ENCODE results near the gene NAA15.
"Not testable (repeated sequence)": the region's sequence is repeated elsewhere in the genome, so short reads cannot be mapped to it uniquely, and the experiment has no call there.

Gene NAA15

DNA sequence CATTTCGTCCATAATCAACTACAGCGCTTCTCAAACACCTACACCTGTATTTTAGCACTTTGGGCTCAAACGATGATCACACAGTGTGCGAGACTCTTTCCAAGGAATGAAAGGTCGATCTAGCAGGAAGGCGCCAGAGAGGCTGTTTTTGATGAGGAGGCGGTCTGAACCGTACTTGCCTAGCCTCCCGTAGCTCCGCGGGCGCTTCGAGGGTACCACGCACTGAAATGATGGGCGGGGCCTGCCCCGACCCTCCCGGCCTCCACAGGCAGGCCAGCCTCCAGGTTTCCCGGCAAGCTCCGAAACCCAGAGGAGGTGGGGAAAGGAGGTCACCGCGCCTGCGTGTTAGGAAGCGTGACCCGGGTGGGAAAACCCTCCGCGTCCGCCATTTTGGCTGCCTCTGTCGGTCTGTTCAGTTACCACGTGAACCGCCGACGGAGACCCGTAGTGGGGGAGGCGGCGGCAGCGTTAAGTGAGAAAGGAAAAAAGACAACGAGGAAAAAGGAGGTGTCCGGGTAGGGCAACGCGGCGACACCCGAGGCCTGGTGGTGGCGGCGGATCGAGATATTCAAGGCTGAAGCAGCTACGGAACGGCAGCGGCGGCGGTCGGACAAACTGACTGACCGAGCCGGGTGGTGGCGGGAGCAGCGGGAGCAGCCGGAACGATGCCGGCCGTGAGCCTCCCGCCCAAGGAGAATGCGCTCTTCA is at the start of gene NAA15:
Gene NAA15 (plus strand): TSS at position 393 of the 708 bp plus-strand sequence. CDS start 273 bp downstream, at position 666.
- DNase-seq (ENCODE audit: low read depth in 2 of 2), result peak; percentile 98
- peak within 1 kb of the TSS; percentile 94 to 98 for H3K4me3 ChIP-seq (replicated peaks in 1 of 2; ENCODE audit: low read depth in 2 of 2, low read length in 2 of 2)
- TF ChIP-seq, protein P1, sequence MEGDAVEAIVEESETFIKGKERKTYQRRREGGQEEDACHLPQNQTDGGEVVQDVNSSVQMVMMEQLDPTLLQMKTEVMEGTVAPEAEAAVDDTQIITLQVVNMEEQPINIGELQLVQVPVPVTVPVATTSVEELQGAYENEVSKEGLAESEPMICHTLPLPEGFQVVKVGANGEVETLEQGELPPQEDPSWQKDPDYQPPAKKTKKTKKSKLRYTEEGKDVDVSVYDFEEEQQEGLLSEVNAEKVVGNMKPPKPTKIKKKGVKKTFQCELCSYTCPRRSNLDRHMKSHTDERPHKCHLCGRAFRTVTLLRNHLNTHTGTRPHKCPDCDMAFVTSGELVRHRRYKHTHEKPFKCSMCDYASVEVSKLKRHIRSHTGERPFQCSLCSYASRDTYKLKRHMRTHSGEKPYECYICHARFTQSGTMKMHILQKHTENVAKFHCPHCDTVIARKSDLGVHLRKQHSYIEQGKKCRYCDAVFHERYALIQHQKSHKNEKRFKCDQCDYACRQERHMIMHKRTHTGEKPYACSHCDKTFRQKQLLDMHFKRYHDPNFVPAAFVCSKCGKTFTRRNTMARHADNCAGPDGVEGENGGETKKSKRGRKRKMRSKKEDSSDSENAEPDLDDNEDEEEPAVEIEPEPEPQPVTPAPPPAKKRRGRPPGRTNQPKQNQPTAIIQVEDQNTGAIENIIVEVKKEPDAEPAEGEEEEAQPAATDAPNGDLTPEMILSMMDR (IDR thresholded peaks at IDR 0.05; ENCODE audit: low read depth, low read length), result no peak

DNA sequence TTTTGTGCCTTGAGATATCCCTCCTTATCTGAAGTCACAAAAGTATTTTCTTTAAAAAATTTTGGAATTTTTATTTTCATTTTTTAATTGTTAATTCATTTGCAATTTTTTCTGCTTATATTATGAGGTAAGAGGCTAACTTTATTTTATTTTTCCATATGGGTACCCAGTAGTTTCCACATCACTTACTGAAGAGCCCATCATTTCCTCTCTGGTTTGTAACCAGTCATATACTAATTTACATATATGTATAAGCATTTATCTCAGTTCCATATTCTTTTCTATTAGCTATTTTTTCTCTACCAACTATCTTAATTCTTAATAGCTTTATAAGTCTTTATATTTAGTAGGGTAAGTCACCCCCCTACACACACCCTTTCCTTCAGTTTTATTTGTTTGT is 48.3 kb upstream of the NAA15 start:
- DNase-seq (ENCODE audit: low read depth in 2 of 2), result no peak
- TF ChIP-seq, protein P1 (IDR thresholded peaks at IDR 0.05; ENCODE audit: low read depth, low read length), result no peak
- H3K4me3 ChIP-seq (replicated peaks in 1 of 2; ENCODE audit: low read depth in 2 of 2, low read length in 2 of 2), result no peak overlapping the region

DNA sequence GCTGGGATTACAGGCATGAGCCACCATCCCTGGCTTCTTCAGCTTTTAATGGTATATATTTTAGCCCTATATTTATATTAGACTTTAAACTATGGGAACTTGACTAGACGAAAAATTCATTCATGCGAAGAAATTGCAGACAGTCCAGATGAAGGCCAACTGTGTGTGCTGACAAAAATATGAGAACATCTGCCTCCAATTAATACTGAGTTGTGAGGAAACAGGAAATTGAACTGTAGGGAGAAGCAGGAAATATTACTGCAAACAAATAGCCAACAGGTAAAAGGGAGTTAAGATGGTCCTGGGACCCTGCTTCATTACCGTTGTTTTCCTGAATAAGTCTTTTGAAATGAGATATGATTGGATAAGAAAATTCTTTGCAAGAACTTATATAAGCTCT is 47.6 kb upstream of the NAA15 start:
- DNase-seq (ENCODE audit: low read depth in 2 of 2), result peak in 1 of 2 donors; percentile 8
- TF ChIP-seq, protein P1 (IDR thresholded peaks at IDR 0.05; ENCODE audit: low read depth, low read length), result no peak
- no peak overlapping the region for H3K4me3 ChIP-seq (replicated peaks in 1 of 2; ENCODE audit: low read depth in 2 of 2, low read length in 2 of 2)

DNA sequence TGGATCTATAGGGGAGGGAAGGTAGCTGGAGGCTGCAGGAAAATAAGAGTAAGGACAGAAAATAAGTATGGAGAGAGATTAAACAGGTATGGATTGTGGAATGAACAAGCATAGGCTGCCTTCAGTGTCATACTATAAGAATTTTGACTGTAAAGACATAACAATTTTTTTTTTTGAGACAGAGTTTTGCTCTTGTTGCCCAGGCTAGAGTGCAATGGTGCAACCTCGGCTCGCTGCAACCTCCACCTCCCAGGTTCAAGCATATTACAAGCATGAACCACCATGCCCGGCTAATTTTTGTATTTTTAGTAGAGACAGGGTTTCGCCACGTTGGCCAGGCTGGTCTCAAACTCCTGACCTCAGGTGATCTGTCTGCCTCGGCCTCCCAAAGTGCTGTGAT is 45.7 kb upstream of the NAA15 start:
- not testable (repeated sequence) for DNase-seq (ENCODE audit: low read depth in 2 of 2); H3K4me3 ChIP-seq (replicated peaks in 1 of 2; ENCODE audit: low read depth in 2 of 2, low read length in 2 of 2)

DNA sequence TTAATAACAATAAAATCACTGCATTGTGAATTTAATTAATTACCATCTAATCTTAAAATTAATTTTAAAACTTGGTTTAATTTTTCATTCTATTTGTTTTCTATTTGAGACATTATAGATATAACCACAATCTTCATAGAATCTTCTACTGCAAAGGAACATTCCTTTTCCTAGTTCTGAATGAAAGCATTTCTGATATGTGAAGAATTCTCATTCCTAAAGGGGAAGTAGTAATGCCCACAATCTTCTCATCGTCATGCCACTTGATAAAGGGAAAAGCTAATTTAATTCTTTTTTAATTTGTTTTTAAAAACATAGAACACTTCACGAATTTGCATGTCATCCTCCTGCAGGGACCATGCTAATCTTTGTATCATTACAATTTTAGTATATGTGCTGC is 45.0 kb upstream of the NAA15 start:
- no peak overlapping the region for H3K4me3 ChIP-seq (replicated peaks in 1 of 2; ENCODE audit: low read depth in 2 of 2, low read length in 2 of 2)
- no peak for DNase-seq (ENCODE audit: low read depth in 2 of 2)
- TF ChIP-seq, protein P1 (IDR thresholded peaks at IDR 0.05; ENCODE audit: low read depth, low read length), result no peak

DNA sequence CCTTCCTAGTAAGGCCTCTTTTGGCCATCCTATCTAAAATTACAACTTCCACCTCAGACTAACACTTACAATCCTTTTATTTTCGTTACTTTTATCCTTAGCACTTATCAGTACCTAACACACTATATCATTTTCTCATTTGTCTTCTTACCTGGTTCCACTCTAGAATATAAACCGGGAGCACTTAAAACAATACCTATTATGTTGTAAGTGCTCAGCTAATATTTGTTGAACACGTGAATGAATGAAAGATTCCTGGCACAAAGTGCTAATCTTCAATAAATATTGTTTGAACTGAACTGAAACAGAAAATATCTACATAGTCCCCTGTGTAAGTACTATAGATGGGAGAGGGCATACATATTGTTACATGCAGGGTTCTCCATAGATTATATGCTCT is 35.7 kb upstream of the NAA15 start:
- no peak for DNase-seq (ENCODE audit: low read depth in 2 of 2)
- H3K4me3 ChIP-seq (replicated peaks in 1 of 2; ENCODE audit: low read depth in 2 of 2, low read length in 2 of 2), result no peak overlapping the region
- TF ChIP-seq, protein P1 (IDR thresholded peaks at IDR 0.05; ENCODE audit: low read depth, low read length), result no peak

DNA sequence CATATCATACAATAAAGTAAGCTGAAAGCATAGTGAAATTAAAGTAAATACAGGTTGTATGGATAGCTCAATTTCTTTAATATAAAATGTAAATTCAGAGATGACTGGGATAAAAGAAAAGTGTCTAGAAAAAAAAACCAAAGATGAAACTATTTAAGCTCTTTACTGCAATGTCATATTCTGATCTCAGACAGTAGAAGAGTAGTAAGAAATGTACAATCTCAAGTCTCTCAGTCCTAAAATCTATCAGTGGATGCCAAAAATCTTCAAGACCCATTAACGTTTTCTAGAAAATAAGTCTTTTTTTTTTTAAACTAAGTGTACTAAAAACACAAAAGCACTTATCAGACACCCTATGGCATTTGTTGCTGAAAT is 35.1 kb upstream of the NAA15 start:
- peak overlapping the region; percentile 8 to 40 for H3K4me3 ChIP-seq (replicated peaks in 1 of 2; ENCODE audit: low read depth in 2 of 2, low read length in 2 of 2)
- DNase-seq (ENCODE audit: low read depth in 2 of 2), result no peak
- TF ChIP-seq, protein P1 (IDR thresholded peaks at IDR 0.05; ENCODE audit: low read depth, low read length), result no peak

All from cardiac fibroblast (primary cell).